NCI-H510A treated with DMSO at 0.1 percent for 48 hours (cell line): Measurements from ENCODE around the gene MORC2.

Experiments
- DNase-seq: peaks from one replicate; lab custom pipeline; 2025; lab: John Stamatoyannopoulos, UW

Gene MORC2

GRCh38 chr22:30887861-30888260 lies 80.7 kb downstream of the MORC2 start:
- DNase-seq: no peak

- no peak for DNase-seq
Measured at GRCh38 chr22:30887453-30887852, 81.1 kb downstream of the MORC2 start.

- no peak for DNase-seq
Measured at GRCh38 chr22:30885591-30885990, 83.0 kb downstream of the MORC2 start.

DNA sequence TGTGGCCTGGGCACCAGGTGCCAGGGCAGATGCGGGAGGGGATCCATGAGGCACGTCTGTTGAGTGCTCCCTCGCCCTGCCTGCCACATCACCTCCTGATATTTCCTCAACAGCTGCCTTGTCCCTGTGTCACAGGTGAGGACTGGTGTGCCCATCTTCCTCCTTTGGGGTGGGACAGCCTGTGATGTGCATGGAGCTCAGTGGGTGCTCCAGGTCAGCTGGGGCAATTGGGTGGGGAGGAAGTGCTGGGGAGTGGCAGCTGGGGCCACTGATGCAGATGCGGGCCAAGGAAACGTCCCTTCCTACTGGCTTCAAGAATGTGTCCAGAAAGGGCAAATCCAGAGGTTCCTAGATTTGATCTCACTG lies 83.6 kb downstream of the MORC2 start:
- no peak for DNase-seq

DNA sequence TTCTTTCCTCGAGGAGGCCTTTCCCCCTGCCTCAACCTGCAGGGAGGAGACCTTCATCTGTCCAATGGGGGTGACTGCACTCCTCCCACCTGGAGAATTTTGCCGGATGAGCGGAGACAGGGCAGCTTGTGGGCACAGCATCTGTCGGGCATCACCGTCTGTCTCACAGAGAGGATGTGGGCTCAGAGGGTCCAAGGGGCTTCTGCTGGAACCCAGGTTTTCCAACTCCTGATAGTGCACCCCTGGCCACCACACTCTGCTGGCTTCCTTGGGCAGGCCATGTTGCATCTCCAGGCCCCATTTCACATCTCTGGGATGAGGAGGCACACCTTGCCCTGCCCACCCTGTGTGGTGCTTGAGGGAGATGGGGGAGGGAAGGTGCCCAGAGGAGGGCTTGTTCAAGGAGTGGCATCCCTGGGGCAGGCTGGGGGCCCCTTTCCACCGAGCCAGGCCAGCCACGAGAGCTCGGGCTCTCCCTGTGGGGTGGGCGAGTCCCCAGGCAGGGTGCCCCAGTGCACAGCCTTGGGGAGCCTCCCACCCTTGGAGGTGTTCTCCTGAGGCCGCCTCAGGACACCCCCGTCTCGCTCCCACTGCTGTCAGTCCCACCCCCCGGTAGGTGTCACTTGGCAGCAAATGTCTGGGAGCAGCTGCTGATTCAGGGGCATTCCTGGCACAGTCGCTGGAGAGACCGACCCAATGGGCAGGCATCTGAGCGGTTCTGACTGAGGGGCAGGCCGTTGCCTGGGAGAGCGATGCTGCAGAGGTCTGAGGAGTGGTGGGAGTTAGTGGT lies 84.2 kb downstream of the MORC2 start:
- DNase-seq: no peak

GRCh38 chr22:30883586-30884145 lies 84.9 kb downstream of the MORC2 start:
- DNase-seq: no peak

DNA sequence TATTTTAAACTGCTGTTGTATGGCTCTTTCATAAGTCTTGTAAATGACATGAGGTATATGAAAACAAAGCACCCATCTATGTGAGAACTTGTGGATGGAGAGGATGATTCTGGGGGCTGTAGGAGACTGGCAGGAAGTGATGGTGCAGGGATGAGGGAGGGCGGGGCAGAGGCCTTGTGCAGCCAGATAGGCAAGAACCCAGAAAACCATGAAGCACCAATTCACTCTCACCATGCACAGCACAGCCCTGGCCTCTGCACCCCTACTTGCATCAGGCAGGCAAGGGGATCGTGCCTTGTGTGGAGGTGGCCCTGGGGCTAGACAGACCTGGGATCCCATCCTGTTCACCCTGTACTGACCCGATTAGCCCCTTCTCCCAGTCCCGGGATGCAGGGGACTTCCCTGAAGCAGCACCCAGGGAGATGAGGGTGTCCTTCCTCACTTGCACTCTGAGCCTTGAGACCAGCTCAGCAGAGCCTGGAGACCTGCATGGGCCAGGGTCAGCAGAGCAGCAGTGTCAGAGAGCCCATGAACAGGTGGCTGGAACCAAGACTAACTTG lies 85.5 kb downstream of the MORC2 start:
- DNase-seq: no peak

DNA sequence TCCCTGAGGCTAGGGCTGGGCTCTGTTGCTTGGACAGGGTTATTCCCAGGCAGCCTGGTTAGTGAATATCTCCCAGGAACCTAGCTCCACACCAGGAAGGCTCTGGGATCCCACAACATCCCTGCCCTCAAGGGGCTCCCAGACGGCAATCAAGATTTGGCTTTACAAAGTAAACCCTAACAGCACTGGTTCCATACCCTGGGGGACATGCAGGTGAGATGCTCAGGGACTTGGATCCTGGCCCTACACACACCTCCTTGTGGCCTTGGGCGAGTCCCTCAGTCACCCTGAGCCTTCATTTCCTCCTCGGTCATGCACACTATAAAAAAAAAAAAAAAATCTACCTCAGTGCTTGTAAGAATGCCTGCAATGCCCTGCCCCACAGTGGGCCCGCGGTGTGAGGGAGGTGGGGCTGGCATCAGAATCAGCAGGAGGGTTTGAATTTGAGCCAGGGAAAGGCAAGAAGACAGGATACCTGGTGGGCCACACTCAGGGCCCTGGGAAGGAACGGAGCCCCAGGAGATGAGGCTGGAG lies 86.3 kb downstream of the MORC2 start:
- DNase-seq: no peak

GRCh38 chr22:30881361-30882183 lies 87.0 kb downstream of the MORC2 start:
- no peak for DNase-seq

DNA sequence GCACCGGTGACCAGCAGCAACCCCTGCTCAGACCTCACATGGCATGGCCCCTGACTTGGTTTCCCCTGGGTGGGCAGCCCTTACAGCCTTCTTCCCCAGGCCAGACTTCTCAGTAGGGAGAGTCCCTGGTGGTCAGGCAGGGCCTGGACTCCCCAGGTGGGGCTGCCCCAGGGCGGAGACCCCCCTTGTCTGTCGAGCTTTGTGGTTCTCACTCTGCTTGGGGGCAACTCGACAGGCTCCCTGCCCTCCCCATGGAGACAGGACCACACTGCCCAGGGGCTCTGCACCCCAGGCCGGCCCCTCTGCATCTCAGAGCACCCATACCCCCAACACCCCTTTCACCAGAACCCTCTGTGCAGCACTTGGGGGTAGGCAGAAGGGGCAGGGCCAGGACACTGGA lies 87.7 kb downstream of the MORC2 start:
- DNase-seq: no peak

DNA sequence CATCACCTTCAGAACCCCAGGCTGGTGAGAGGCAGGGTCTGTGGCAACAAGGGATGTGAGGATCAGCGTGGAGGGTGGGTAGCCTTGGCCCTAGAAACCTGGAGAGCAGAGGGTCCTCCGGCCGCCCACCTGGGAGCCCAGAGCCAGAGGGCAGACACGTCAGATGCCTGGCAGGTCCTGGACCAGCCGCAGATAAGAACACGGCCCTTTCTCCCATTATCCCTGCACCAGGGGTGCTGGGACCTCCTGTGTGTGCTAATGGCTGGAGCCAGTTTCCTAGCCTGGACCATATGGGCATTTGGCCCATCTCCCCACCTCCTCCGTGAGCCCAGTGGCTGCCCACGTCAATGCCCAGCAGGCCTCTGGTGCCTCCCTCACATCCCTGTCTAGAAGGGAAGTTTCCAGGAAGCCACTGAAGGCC lies 88.4 kb downstream of the MORC2 start:
- no peak for DNase-seq

GRCh38 chr22:30879415-30879797 lies 89.2 kb downstream of the MORC2 start:
- DNase-seq: no peak

GRCh38 chr22:30878516-30879414 lies 89.8 kb downstream of the MORC2 start:
- no peak for DNase-seq

DNA sequence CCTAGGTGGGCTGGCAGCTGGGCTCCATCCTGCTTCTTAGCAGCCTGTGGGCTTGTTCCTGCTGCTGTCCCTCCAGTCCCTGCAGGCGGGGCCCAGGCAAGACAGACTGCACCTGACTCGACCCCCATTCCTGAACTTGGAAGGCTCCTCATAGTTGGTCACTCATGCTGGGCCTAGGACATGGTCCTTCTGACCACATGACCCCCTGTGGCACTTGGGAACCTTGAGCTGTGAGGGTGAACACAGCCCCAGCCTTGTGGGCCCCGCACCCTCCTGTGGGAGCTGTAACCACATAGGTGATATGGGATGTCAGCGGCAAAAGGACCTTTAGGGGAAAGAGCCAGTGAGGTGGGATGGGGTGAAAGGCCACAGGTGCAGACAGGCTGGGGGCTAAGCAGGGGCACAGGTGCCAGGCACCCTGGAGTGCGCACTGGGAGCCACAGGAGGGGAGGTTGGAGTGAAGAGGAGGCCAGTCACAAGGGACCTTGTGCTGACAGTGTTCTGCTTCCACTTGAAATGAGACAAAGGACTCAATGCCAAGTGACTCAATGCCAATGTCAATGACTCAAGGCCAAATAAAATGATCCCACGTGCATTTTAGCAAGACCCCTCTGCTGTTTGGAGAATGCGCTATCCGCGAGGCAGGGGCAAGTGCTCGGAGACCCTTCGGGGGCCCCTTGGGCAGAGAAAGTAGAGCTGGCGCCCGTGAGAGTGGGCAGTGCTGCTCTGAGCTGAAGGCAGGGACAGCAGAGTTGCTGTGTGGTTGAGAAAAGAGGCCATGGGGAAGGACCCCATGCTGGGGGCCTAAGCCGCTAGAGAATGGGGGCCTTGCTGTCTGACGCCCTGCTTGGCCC lies 90.7 kb downstream of the MORC2 start:
- no peak for DNase-seq

- DNase-seq: no peak
Measured at GRCh38 chr22:30876915-30877553, 91.5 kb downstream of the MORC2 start.

- DNase-seq: no peak
Measured at GRCh38 chr22:30876221-30876751, 92.3 kb downstream of the MORC2 start.

DNA sequence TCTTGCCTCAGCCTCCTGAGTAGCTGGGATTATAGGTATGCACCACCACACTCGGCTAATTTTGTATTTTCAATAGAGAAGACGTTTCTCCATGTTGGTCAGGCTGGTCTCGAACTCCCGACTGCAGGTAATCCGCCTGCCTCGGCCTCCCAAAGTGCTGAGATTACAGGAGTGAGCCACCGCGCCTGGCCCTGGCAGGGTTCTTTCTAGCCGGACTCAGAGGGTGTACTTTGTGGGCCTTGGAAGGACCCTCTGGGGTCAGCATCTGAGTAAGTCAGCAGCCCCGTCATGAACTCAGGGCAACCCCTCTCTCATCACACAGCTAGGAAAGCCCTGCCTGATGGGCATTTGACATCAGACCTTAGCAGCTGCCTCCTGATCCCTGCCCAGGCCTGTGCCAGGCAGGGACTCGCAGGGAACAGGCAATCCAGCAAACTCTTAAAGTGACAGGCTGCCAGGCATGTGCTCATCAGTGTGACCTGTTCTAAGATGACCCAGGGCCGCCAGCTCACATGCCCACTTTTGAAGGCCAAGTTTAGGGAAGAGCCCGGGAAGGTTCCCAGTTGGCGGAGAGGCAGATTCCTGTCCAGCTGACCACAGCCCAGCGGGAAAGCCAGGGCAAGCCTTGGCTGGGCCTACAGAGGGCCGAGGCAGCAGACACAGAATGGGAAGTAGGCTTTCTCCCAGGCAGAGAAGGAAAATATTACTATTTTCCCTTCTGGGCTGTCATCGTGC lies 92.9 kb downstream of the MORC2 start:
- DNase-seq: no peak
